GM19023 (cell line): ENCODE results near the gene HMOX1.
"Not testable (repeated sequence)": the region's sequence is repeated elsewhere in the genome, so short reads cannot be mapped to it uniquely, and the experiment has no call there.

Source experiments
- ATAC-seq: cut with Tn5 transposase; IDR thresholded peaks from one replicate; pipeline ENCODE4 v1.9.1; 2021; ENCODE audit warnings: mild to moderate bottlenecking, moderate library complexity; ENCODE audit not compliant: unreplicated experiment

Gene HMOX1

GRCh38 chr22:35378621-35379020, 2.3 kb upstream of the HMOX1 start:
- ATAC-seq: no peak

DNA sequence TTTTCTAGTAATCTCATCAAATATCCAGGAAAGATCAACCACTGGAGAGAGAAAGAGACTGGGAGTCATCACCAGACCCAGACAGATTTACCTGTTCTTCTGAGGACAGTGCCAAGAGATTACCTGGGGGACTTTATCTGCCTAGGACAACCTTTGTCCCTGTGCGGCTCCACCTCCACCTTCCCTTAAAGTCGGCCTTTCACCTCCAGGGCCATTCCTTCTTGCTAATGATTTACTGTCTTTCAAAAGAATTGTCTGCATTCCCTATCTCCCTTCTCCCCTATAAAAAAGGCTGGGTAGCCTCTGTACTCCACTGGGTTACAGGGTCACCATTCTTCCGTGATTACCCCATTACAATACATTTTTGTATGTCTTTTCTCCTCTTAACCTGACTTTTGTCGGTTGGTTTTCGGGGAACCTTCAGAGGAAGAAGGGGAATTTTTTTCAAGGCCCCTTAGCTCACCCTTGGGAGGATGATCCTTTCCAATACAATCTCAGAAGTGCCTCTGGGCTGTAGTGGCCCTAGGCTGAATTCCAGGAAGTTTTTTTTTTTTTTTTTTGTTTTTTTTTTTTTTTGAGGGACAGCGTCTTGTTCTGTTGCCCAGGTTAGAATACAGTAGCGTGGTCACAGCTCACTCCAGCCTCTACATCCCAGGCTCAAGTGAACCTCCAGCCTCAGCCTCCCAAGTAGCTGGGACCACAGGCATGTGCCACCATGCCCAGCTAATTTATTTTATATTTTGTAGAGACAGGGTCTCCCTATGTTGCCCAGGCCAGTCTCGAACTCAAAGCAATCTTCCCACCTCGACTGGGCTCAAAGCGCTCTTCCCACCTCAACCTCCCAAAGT, 1.5 kb upstream of the HMOX1 start:
- no peak for ATAC-seq

GRCh38 chr22:35380013-35380412, 883 bp upstream of the HMOX1 start:
- no peak for ATAC-seq

GRCh38 chr22:35381424-35382009, 621 bp downstream of the HMOX1 start:
- ATAC-seq: no peak

DNA sequence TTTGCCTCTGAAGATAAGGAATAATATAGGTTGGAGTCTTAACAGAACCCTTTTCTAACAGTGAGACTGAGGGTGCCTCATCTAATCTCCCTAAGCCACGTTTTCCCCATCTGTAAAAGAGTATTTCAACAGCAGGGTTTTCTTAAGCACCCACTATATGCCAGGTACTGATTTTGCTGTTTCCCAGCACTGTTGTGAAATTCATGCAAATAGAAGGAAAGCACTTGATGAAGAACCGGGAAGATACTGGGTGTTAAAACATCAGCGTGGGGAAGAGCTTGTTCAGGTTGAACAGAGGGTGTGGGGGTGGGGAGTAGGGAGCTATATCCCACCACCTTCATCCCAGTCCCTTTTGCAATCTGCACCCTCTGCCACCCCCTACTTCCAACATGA, 2.8 kb downstream of the HMOX1 start:
- no peak for ATAC-seq

DNA sequence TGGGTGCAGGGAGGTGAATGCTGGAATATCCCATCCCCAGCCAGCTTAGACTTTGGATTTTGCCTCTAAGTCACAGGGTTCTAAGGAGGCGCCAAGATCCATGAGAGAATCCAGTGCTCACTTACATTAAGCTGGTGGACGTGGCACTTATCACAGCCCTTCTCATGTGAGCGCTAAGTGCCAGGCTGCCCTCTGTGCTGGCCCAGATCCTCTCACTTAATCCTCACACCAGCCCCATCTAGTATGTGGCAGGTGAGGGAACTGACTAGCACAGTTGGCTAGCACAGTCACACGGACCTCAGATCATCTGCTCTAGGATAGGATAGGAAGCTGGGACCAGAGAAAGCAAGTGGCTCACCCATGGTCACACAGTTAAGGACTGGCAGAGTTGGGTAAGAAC, 3.6 kb downstream of the HMOX1 start:
- no peak for ATAC-seq

DNA sequence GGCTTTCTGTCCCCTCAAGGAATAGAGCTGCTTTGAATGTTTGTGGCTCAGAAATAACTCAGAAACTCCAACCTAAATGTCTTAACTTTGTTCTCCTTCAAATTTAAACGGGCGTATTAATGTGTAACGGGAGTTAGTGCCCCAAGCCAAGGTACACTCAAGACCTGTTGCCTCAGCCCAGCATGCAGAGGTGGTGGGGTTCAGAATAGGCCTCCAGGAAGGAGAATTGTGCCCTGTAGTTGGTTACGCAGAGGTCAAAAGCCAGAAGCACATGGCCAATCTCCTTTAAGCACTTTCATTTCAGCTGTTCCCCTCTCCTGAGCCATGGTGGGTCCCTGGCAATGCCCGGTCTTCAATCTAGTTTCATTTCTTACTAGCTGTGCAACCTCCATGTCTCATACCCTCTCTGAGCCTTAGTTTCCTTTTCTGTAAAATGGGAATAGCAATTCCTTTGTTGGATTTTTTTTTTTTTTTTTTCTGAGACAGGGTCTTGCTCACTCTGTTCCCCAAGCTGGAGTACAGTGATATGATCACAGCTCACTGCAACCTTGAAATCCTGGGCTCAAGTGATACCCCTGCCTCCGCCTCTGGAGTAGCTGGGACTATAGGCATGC, 4.2 kb downstream of the HMOX1 start:
- ATAC-seq: no peak

- ATAC-seq: no peak
Measured at GRCh38 chr22:35386670-35387288, 5.9 kb downstream of the HMOX1 start.

- ATAC-seq: no peak
Measured at GRCh38 chr22:35390933-35391332, 10.0 kb downstream of the HMOX1 start.

DNA sequence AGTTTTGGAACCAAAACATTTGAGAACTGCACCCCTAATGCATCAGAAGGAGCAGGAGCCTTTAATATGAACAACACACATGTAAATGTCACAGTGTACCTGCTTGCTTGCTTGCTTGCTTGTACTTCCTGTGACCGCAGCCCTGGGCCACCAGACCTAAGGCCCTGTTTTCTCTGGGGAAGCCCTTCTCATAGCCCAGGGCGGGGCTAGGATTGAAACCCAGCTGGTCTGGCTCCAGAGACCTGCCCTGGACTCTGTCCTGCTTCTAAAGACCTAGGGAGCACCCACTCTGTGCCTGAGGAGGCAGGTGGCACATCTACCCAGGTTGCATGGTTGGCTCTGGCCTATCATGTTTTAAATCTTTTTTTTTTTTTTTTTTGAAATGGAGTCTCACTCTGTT, 11.5 kb downstream of the HMOX1 start:
- no peak for ATAC-seq

DNA sequence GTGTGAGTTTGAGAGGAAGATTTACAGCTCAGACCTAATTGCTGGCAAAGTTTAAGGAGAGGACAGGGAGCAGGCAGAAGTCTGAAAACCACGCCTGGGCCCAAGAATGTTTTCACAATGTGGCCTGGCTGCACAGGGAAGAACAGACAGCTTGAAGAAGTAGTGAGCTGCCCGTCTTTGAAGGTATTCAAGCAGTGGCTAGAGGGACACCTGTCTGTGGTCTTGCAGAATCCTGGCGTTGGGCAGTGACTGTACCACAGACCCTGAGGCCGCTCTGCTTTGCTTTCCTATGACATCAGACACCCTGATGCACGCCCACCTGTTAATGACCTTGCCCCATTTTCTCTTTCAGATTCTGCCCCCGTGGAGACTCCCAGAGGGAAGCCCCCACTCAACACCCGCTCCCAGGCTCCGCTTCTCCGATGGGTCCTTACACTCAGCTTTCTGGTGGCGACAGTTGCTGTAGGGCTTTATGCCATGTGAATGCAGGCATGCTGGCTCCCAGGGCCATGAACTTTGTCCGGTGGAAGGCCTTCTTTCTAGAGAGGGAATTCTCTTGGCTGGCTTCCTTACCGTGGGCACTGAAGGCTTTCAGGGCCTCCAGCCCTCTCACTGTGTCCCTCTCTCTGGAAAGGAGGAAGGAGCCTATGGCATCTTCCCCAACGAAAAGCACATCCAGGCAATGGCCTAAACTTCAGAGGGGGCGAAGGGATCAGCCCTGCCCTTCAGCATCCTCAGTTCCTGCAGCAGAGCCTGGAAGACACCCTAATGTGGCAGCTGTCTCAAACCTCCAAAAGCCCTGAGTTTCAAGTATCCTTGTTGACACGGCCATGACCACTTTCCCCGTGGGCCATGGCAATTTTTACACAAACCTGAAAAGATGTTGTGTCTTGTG, 12.5 kb downstream of the HMOX1 start:
- no peak for ATAC-seq

- no peak for ATAC-seq
Measured at GRCh38 chr22:35394011-35394312, 13.1 kb downstream of the HMOX1 start.

- no peak for ATAC-seq
Measured at GRCh38 chr22:35394810-35395563, 14.1 kb downstream of the HMOX1 start.

DNA sequence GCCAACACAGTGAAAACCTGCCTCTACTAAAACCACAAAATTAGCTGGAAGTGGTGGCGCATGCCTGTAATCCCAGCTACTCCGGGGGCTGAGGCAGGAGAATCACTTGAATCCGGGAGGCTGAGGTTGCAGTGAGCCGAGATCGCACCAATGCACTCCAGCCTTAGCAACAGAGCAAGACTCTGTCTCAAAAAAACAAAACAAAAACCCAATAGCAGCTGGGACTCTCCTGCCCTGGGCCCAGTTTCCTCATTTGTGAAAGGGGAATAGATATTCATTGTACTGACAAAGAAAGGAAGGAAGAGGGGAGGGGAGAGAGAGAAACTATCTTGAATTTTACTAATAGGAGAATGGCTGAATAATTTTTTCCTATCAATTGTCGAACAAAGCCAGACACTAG, 15.7 kb downstream of the HMOX1 start:
- not testable (repeated sequence) for ATAC-seq

- ATAC-seq: no peak
Measured at GRCh38 chr22:35397095-35397904, 16.4 kb downstream of the HMOX1 start.

GRCh38 chr22:35398591-35398973, 17.7 kb downstream of the HMOX1 start:
- ATAC-seq: no peak

- no peak for ATAC-seq
Measured at GRCh38 chr22:35399114-35399677, 18.3 kb downstream of the HMOX1 start.

DNA sequence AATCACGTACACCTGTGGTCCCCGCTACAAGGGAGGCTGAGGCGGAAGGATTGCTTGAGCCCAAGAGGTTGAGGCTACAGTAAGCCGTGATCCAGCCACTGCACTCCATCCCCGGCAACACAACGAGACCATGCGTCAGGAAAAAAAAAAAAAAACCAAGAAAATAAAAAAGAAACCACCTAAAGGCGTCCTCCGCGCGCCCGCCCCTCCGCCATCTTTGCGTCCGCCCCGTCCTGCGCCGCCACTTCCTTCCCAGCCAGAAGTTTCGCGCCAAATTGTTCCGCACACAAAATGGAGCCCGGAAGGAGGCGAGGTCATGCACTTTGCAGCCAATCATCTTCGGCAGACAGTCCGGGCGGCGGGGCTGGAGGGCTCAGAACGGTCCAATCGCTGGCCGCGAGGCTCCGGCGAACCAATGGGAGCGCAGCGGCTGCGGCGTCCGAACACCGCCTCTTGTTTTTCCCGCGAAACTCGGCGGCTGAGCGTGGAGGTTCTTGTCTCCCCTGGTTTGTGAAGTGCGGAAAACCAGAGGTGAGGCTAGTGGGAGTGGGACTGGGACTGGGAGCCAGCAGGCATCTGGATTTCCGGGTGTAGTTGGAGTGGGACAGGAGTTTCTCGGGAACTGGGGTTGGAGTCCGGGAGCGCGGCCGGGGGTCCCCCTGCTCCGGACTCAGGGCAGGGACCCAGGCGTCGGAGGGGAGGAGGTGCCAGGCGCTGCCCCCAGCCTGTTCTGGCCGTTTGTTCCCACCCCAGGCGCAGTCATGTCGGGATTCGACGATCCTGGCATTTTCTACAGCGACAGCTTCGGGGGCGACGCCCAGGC, 19.0 kb downstream of the HMOX1 start, which contains the start of gene MCM5:
Gene MCM5, plus strand, starts transcription at position 463 of the 823 bp plus-strand sequence. Its CDS starts 299 bp downstream, at position 762.
- ATAC-seq: peak; percentile 94
